Stimulated activated CD8-positive, alpha-beta memory T cell treated with anti-CD3 and anti-CD28 coated beads, Interleukin-12 subunit alpha, Interleukin-12 subunit beta, amount 100 ng/mL, for 24 hours (primary cell): ENCODE results near the gene IGFBP6.
"Not testable (repeated sequence)": the region's sequence is repeated elsewhere in the genome, so short reads cannot be mapped to it uniquely, and the experiment has no call there.

Experiments
- DNase-seq: peaks from one replicate; pipeline ENCODE4 v3.0.0-alpha.2; 2020; ENCODE audit errors: extremely low read depth

Gene IGFBP6

GRCh38 chr12:53070877-53071492, 26.5 kb upstream of the IGFBP6 start:
- DNase-seq, result no peak

- DNase-seq, result no peak
Measured at GRCh38 chr12:53071591-53072551, 25.6 kb upstream of the IGFBP6 start.

- no peak for DNase-seq
Measured at GRCh38 chr12:53073881-53074280, 23.6 kb upstream of the IGFBP6 start.

GRCh38 chr12:53074283-53074998, 23.0 kb upstream of the IGFBP6 start:
- no peak for DNase-seq

GRCh38 chr12:53074999-53075370, 22.5 kb upstream of the IGFBP6 start:
- no peak for DNase-seq

GRCh38 chr12:53076461-53076860, 21.0 kb upstream of the IGFBP6 start:
- DNase-seq, result no peak

GRCh38 chr12:53077030-53077429, 20.4 kb upstream of the IGFBP6 start:
- no peak for DNase-seq

- no peak for DNase-seq
Measured at GRCh38 chr12:53078425-53079225, 18.8 kb upstream of the IGFBP6 start.

- DNase-seq, result peak; percentile 85
Measured at GRCh38 chr12:53079226-53080117, 18.0 kb upstream of the IGFBP6 start, which contains the start of gene SPRYD3. Gene SPRYD3, minus strand, starts transcription at chr12:53079390. Its CDS starts 57 bp downstream, at chr12:53079333.

- no peak for DNase-seq
Measured at GRCh38 chr12:53082637-53083175, 14.8 kb upstream of the IGFBP6 start.

- no peak for DNase-seq
Measured at GRCh38 chr12:53086361-53086760, 11.1 kb upstream of the IGFBP6 start.

GRCh38 chr12:53090105-53090504, 7.4 kb upstream of the IGFBP6 start:
- DNase-seq, result no peak

- no peak for DNase-seq
Measured at GRCh38 chr12:53090554-53090953, 6.9 kb upstream of the IGFBP6 start.

GRCh38 chr12:53091756-53092155, 5.7 kb upstream of the IGFBP6 start:
- DNase-seq, result no peak

- no peak for DNase-seq
Measured at GRCh38 chr12:53093777-53094393, 3.6 kb upstream of the IGFBP6 start.

GRCh38 chr12:53094394-53094787, 3.1 kb upstream of the IGFBP6 start:
- no peak for DNase-seq

GRCh38 chr12:53094796-53095595, 2.5 kb upstream of the IGFBP6 start:
- not testable (repeated sequence) for DNase-seq

- DNase-seq, result not testable (repeated sequence)
Measured at GRCh38 chr12:53095596-53095895, 1.9 kb upstream of the IGFBP6 start.

- DNase-seq, result no peak
Measured at GRCh38 chr12:53096089-53096741, 1.3 kb upstream of the IGFBP6 start.
